Tibial nerve (tissue), 4 donors: ENCODE data around the gene NUFIP2.

Experiments
- CTCF ChIP-seq, 5 experiments: fragments of 200-600 bp in 3 of 5; fragments of 450-650 bp in 2 of 5; sonication (generic) in 3 of 5; IDR thresholded peaks; one replicate each; pipeline ENCODE4 v1.5.1; 2016 to 2019; ENCODE audit warnings: antibody characterized with exemption in 5 of 5, mild to moderate bottlenecking in 3 of 5, moderate library complexity in 2 of 5
- EP300 ChIP-seq, 2 donors: sonication (generic); formaldehyde crosslinking; IDR thresholded peaks; one replicate each; pipeline ENCODE4 v1.6.1; 2017; ENCODE audit warnings: antibody characterized with exemption in 2 of 2, mild to moderate bottlenecking in 1 of 2

GRCh38 chr17:29342158-29342765 lies 48.3 kb upstream of the NUFIP2 start:
- TF ChIP-seq CTCF (IDR thresholded peaks at IDR 0.05) (no peak), EP300 (IDR thresholded peaks at IDR 0.05) (no peak)
